Tibial nerve (tissue), 4 donors: ENCODE data around the gene LDAH. TPM values are rescaled to one million over a fixed set of nuclear protein-coding genes. Genes with fewer than 3 reads are reported as not detected.

Experiments used
- DNase-seq, 2 donors: peaks; one replicate each; pipeline ENCODE4 v3.0.0-alpha.2; 2019; ENCODE audit warnings: low spot score in 2 of 2
- H3K27ac ChIP-seq, 4 donors: fragments of 200-600 bp; sonication (generic) in 3 of 4; one replicate each; pipeline ENCODE4 v1.5.1; 2017 to 2019; ENCODE audit warnings: mild to moderate bottlenecking in 1 of 4
- H3K27me3 ChIP-seq, 2 donors: fragments of 200-600 bp; sonication (generic) in 1 of 2; one replicate each; pipeline versions ENCODE4 v1.5.1 to v1.6.0; 2017 to 2019
- H3K36me3 ChIP-seq, 3 donors: fragments of 200-600 bp; sonication (generic); one replicate each; pipeline ENCODE4 v1.5.1; 2018 to 2019
- H3K4me1 ChIP-seq, 4 donors: fragments of 200-600 bp; sonication (generic) in 3 of 4; one replicate each; pipeline ENCODE4 v1.5.1; 2017 to 2019
- H3K4me3 ChIP-seq, 4 donors: fragments of 200-600 bp; sonication (generic) in 3 of 4; one replicate each; pipeline ENCODE4 v1.5.1; 2017 to 2019; ENCODE audit warnings: mild to moderate bottlenecking in 1 of 4, moderate library complexity in 1 of 4
- H3K9me3 ChIP-seq, 4 donors: fragments of 200-600 bp; sonication (generic) in 3 of 4; one replicate each; pipeline ENCODE4 v1.5.1; 2017 to 2019
- CTCF ChIP-seq, 5 experiments: fragments of 200-600 bp in 3 of 5; fragments of 450-650 bp in 2 of 5; sonication (generic) in 3 of 5; IDR thresholded peaks; one replicate each; pipeline ENCODE4 v1.5.1; 2016 to 2019; ENCODE audit warnings: antibody characterized with exemption in 5 of 5, mild to moderate bottlenecking in 3 of 5, moderate library complexity in 2 of 5
- EP300 ChIP-seq, 2 donors: sonication (generic); formaldehyde crosslinking; IDR thresholded peaks; one replicate each; pipeline ENCODE4 v1.6.1; 2017; ENCODE audit warnings: antibody characterized with exemption in 2 of 2, mild to moderate bottlenecking in 1 of 2
- POLR2A ChIP-seq, 2 donors: fragments of 450-650 bp; IDR thresholded peaks; one replicate each; pipeline ENCODE4 v1.6.1; 2017; ENCODE audit warnings: antibody characterized with exemption in 2 of 2, mild to moderate bottlenecking in 2 of 2, moderate library complexity in 2 of 2
- WGBS, 2 donors: methylation state at CpG; one replicate each; pipeline ENCODE4 v1.1.5; 2018; 5-methylcytosine and 5-hydroxymethylcytosine counted together
- total RNA-seq, 4 donors: library from RNA; depleted of rRNA; stranded (reverse); fragments of >200 nt; gene quantifications; one replicate each; pipeline ENCODE4 v1.1.0, GENCODE V29; 2016

The LDAH gene
- total RNA-seq, 4 donors from 2014 or later, result 13.4 to 27.1 (median 15.7) TPM

- Histone ChIP-seq H3K9me3 (no peaks in the 10 kb centered on the region), H3K4me1 (peaks cover 0 to 16% (median 14%) of the 10 kb centered on the region in 4 donors), H3K4me3 (no peak overlapping the region), H3K27me3 (peaks cover 0 to 12% of the 10 kb centered on the region in 2 donors), H3K27ac (no peak overlapping the region), H3K36me3 (no peaks in the 10 kb centered on the region)
- WGBS, 2 donors, result 79 to 83% methylated on average over 2 of the region's 2 CpGs
- DNase-seq, result no peak
- no peak for TF ChIP-seq EP300 (IDR thresholded peaks at IDR 0.05)
- TF ChIP-seq CTCF (IDR thresholded peaks at IDR 0.05), result no peak
These were observed 168.4 kb downstream of the LDAH start for GRCh38 chr2:20654535-20654813.

- no peak for DNase-seq
- peaks cover 0 to 22% (median 19%) of the 10 kb centered on the region in 4 donors for H3K4me1 ChIP-seq
- H3K27me3 ChIP-seq, result peaks cover 0 to 6% of the 10 kb centered on the region in 2 donors
- H3K4me3 ChIP-seq, result no peak overlapping the region
- H3K9me3 ChIP-seq, result no peaks in the 10 kb centered on the region
- 78 to 86% methylated on average over 7 of the region's 7 CpGs for whole genome bisulfite sequencing, 2 donors
- no peak for TF ChIP-seq EP300 (IDR thresholded peaks at IDR 0.05)
- no peaks in the 10 kb centered on the region for H3K36me3 ChIP-seq
- no peak overlapping the region for H3K27ac ChIP-seq
These were observed 169.0 kb downstream of the LDAH start for GRCh38 chr2:20653695-20654534.

- Histone ChIP-seq H3K27me3 (peaks cover 0 to 4% of the 10 kb centered on the region in 2 donors), H3K4me3 (no peak overlapping the region), H3K36me3 (no peaks in the 10 kb centered on the region), H3K27ac (no peak overlapping the region), H3K9me3 (no peaks in the 10 kb centered on the region), H3K4me1 (peaks cover 0 to 32% (median 27%) of the 10 kb centered on the region in 4 donors)
- TF ChIP-seq POLR2A (IDR thresholded peaks at IDR 0.05) (no peak), CTCF (IDR thresholded peaks at IDR 0.05) (no peak), EP300 (IDR thresholded peaks at IDR 0.05) (no peak)
- no peak for DNase-seq
- 93 to 94% methylated on average over 11 of the region's 11 CpGs for WGBS, 2 donors
These were observed 170.0 kb downstream of the LDAH start for GRCh38 chr2:20652673-20653575.

- DNase-seq, result no peak
- Histone ChIP-seq H3K27ac (no peak overlapping the region), H3K27me3 (peaks cover 0 to 4% of the 10 kb centered on the region in 2 donors), H3K36me3 (peaks cover 0 to 2% (median 0%) of the 10 kb centered on the region in 3 donors), H3K4me1 (peaks cover 0 to 38% (median 28%) of the 10 kb centered on the region in 4 donors), H3K9me3 (no peaks in the 10 kb centered on the region), H3K4me3 (no peak overlapping the region)
- WGBS, 2 donors, result 84 to 91% methylated on average over 7 of the region's 7 CpGs
- TF ChIP-seq CTCF (IDR thresholded peaks at IDR 0.05) (no peak), POLR2A (IDR thresholded peaks at IDR 0.05) (no peak), EP300 (IDR thresholded peaks at IDR 0.05) (no peak)
These were observed 170.8 kb downstream of the LDAH start for GRCh38 chr2:20652141-20652540.

- no peaks in the 10 kb centered on the region for H3K9me3 ChIP-seq
- WGBS, 2 donors, result 70 to 75% methylated on average over 7 of the region's 7 CpGs
- peak overlapping the region in 3 of 4 donors; percentile 80 to 100 (median 99) for H3K4me3 ChIP-seq
- DNase-seq, result no peak
- peaks cover 0 to 4% of the 10 kb centered on the region in 2 donors for H3K27me3 ChIP-seq
- peaks cover 0 to 42% (median 28%) of the 10 kb centered on the region in 4 donors for H3K4me1 ChIP-seq
- peak overlapping the region in 3 of 4 donors; percentile 96 to 98 (median 98) for H3K27ac ChIP-seq
- peaks cover 0 to 6% (median 0%) of the 10 kb centered on the region in 3 donors for H3K36me3 ChIP-seq
- TF ChIP-seq CTCF (IDR thresholded peaks at IDR 0.05), result no peak
- TF ChIP-seq EP300 (IDR thresholded peaks at IDR 0.05), result no peak
- no peak for TF ChIP-seq POLR2A (IDR thresholded peaks at IDR 0.05)
These were observed 171.2 kb downstream of the LDAH start for GRCh38 chr2:20651731-20652099.
